ENCODE data around the gene TUBB4B. TPM values are rescaled to one million over a fixed set of nuclear protein-coding genes. Genes with fewer than 3 reads are reported as not detected.

The TUBB4B gene
- total and polyA plus RNA-seq, 2 of the 4 experiments (the other 2 are of a cell fraction): 237 to 529 TPM

DNA sequence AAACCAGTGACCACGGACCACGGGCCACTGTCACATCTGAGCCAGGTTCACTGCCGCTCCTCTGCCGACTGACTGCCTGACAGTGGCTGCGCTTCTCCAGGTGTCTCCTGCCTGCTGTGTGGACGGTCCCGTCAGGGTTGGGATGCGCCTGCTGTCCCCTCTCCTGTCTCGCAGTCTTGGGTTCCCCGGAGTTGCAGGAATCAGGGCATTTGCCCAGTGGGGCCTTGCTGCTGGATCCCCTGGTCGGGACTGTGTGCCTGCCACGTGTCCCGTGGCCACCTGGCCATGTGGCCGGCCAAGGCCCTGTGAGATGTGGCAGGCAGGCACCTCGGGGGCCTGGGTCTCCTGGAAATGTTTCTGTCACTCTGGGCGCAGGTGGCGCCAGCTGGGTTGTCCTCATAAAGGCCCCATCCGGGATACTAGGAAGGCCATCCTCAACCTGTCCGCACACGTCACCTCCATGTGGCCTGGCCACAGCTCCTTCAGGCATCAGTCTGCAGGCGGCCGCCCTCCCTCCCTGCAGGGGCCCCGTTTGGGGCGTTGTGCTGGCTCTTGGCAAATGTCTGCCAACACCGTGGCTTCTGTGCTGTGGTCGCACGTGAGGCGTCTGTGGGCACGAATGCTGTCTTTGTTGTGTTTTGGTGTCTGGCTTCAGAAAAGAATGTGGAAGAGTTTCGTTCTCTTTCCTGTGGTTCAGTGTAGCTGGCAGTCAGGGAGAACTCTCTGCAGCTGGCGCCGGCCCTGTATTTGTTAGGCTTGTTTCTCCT lies 30.0 kb downstream of the TUBB4B start:
- no peak overlapping the region for H3K4me3 ChIP-seq (ENCODE audit: insufficient read depth, low read depth, low read length)
- H2BK20ac ChIP-seq (ENCODE audit: low read depth, low read length): no peak overlapping the region
- peaks cover 14% of the 10 kb centered on the region for H3K9me1 ChIP-seq (ENCODE audit: insufficient read depth, low read length)
- peaks cover 48% of the 10 kb centered on the region for H3K36me3 ChIP-seq (ENCODE audit: control insufficient read depth, insufficient read depth, low read length)
- H3K4me1 ChIP-seq (ENCODE audit: control insufficient read depth, insufficient read depth, low read length): peaks cover 12% of the 10 kb centered on the region
- DNase-seq: no peak
- ATAC-seq (ENCODE audit: low read depth): no peak
- H2AFZ ChIP-seq (replicated peaks; ENCODE audit: low read length, poor library complexity): no peak overlapping the region
- H4K8ac ChIP-seq (ENCODE audit: low read depth in 2 of 2, low read length in 2 of 2): no peak overlapping the region
- H4K91ac ChIP-seq (ENCODE audit: insufficient read depth, low read depth, low read length): no peak overlapping the region
- no peak overlapping the region; the same call in 1 of the 2 replicates for H2AK5ac ChIP-seq (ENCODE audit: low read depth, low read length)
- no peaks in the 10 kb centered on the region for H3K9me3 ChIP-seq (ENCODE audit: control insufficient read depth, insufficient read depth, low read length)
- no peak overlapping the region for H3K9ac ChIP-seq (ENCODE audit: low read depth, low read length)
- in situ Hi-C loops (cut with MboI; ENCODE audit: low sequenced_read_pairs) (no loop called here), intact Hi-C loops (cut with micrococcal nuclease) (no loop called here), dilution Hi-C loops (cut with HindIII; ENCODE audit: low sequenced_read_pairs, unreplicated experiment) (no loop called here)
- no peak overlapping the region for H3K4ac ChIP-seq (ENCODE audit: low read depth, low read length)
- H2BK120ac ChIP-seq (ENCODE audit: low read depth, low read length): no peak overlapping the region
- H3K23ac ChIP-seq (ENCODE audit: low read depth, low read length): no peak overlapping the region
- H2BK5ac ChIP-seq (ENCODE audit: low read depth, low read length, poor library complexity, severe bottlenecking): no peak overlapping the region
- 93% methylated on average over 25 of the region's 32 CpGs; no CpG with 5 or more reads in 1 of the 2 experiments for WGBS, 2 experiments (ENCODE audit: extremely low coverage in 2 of 2, insufficient read length in 1 of 2)
- no peak overlapping the region for H3K56ac ChIP-seq (ENCODE audit: extremely low read depth, insufficient read depth, low read length)
- H2AK9ac ChIP-seq (replicated peaks; ENCODE audit: low read depth, low read length, poor library complexity): no peak overlapping the region
- H3K27ac ChIP-seq (ENCODE audit: insufficient read depth, low read length): no peak overlapping the region
- no peak overlapping the region for H2BK15ac ChIP-seq (ENCODE audit: low read depth, low read length)
- TF ChIP-seq POLR2A (IDR thresholded peaks at IDR 0.05; ENCODE audit: low read depth, low read length): no peak
- no peak for TF ChIP-seq CEBPB (IDR thresholded peaks at IDR 0.05; ENCODE audit: low read depth, low read length)
- TF ChIP-seq, protein P1, sequence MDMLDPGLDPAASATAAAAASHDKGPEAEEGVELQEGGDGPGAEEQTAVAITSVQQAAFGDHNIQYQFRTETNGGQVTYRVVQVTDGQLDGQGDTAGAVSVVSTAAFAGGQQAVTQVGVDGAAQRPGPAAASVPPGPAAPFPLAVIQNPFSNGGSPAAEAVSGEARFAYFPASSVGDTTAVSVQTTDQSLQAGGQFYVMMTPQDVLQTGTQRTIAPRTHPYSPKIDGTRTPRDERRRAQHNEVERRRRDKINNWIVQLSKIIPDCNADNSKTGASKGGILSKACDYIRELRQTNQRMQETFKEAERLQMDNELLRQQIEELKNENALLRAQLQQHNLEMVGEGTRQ (IDR thresholded peaks at IDR 0.05; ENCODE audit: low read depth, low read length): no peak
- TF ChIP-seq, protein P2, sequence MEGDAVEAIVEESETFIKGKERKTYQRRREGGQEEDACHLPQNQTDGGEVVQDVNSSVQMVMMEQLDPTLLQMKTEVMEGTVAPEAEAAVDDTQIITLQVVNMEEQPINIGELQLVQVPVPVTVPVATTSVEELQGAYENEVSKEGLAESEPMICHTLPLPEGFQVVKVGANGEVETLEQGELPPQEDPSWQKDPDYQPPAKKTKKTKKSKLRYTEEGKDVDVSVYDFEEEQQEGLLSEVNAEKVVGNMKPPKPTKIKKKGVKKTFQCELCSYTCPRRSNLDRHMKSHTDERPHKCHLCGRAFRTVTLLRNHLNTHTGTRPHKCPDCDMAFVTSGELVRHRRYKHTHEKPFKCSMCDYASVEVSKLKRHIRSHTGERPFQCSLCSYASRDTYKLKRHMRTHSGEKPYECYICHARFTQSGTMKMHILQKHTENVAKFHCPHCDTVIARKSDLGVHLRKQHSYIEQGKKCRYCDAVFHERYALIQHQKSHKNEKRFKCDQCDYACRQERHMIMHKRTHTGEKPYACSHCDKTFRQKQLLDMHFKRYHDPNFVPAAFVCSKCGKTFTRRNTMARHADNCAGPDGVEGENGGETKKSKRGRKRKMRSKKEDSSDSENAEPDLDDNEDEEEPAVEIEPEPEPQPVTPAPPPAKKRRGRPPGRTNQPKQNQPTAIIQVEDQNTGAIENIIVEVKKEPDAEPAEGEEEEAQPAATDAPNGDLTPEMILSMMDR (conservative IDR thresholded peaks at IDR 0.05; ENCODE audit: low read depth, low read length): no peak
- no peak for TF ChIP-seq MAFK (IDR thresholded peaks at IDR 0.05; ENCODE audit: low read depth, low read length)
- TF ChIP-seq FOS (IDR thresholded peaks at IDR 0.05; ENCODE audit: low read depth, low read length): no peak
- TF ChIP-seq MAZ (IDR thresholded peaks at IDR 0.05; ENCODE audit: borderline replicate concordance, low read depth, low read length): no peak
- H4K5ac ChIP-seq (ENCODE audit: low read depth, low read length): no peak overlapping the region
- H3K27me3 ChIP-seq (ENCODE audit: control insufficient read depth, insufficient read depth, low read length): no peaks in the 10 kb centered on the region
- CTCF ChIA-PET: no interaction called here
- BruUV-seq (replicated peaks): no TSS peak
- no peak overlapping the region for H3K18ac ChIP-seq (ENCODE audit: low read depth, low read length)
- POLR2A ChIA-PET (ENCODE audit: unreplicated experiment): no interaction called here
- no peak overlapping the region for H3K4me2 ChIP-seq (ENCODE audit: low read depth, low read length)
- peaks cover 13 to 69% of the 10 kb centered on the region in 2 experiments for H3K79me1 ChIP-seq (ENCODE audit: low read depth in 1 of 2, low read length in 2 of 2)
- H3K14ac ChIP-seq (replicated peaks; ENCODE audit: low read depth, low read length): no peak overlapping the region
- peaks cover 29% of the 10 kb centered on the region for H4K20me1 ChIP-seq (ENCODE audit: insufficient read depth, low read length)

All from IMR-90 (cell line).